ENCODE results near the gene NUP210. TPM values are rescaled to one million over a fixed set of nuclear protein-coding genes. Genes with fewer than 3 reads are reported as not detected.

NUP210 gene
- total RNA-seq, 1 experiment from 2014 or later = 14.1 TPM

DNA sequence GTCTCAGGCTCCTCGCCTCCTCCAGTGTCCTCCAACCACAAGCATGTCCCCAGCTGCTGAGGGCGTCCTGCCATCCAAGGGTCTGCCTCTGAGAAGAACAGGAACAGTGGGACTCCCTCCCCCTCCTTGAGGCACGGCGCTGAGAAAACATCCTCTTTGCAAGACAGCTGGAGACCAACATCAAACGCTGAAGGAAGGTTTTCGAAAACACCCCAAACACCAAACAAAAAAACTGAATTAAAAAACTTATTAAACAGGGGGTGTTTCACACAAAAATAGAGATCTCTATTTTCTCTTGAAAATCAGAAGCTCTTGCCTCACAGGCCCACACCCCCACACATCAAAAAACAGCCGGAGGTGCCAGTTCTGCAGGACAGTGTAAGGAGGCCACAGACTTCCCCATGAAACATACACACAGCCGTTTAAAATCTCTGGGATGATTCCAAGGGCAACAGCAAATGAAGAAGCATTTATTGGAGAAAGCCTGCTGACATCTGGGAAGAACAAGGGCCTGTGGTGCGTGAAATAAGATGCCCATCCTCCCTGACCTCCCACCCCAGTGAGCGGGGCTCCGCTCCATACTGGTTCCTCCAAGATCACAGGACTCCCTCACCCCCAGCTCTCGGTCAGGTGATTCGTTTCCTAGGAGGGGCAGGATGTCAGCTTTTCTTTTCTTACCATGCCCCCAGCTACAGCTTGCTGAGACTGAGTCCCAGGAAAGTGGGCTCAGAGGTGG lies 71.3 kb downstream of the NUP210 start:
- no peak for DNase-seq (ENCODE audit: low spot score)

DNA sequence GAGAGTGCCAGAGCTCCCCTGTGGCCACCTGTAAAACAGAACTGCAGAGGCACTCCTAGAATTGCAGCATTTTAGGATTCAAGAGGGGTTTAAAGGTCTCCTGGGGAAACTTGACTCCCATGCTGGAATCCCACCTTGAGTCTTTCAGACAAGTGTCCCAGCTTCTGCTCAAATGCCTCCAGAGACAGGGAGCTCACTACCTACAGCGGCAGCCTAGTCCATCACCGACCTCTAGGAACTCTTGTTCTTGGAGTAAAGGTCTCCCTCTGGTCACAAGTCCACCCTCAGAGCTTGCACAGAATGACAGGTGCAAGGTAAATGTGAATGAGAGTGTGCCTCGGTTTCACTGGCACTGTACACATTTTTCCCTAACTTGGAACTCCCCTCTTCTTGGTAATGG lies 72.0 kb downstream of the NUP210 start:
- no peak for DNase-seq (ENCODE audit: low spot score)

DNA sequence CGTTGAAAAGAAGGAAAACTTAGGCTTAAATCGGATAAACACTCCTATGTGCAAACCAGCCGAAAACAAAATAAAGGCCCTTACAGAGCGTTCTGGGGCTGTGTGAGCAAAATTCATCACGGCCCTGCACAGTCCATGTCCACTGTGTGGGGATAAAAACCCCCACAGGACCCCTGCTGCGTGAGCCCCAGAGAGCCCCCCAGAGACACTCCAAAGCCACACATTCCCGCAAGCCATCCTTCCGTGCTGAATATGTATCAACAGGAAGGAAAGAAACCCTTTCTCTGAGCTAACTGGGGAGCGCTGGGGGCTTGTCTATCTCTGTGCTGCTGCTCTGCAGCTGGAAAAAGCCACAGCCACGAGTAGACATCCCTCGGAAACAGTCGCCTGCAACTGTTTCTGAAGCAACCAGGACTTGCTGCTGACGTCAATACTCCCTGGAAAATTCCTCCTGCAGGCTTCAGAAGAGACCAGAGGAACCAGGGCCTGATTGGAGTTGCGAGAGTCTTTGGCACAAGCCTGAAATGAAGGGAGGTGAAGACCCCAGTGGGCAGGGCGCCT lies 72.7 kb downstream of the NUP210 start:
- no peak for DNase-seq (ENCODE audit: low spot score)

DNA sequence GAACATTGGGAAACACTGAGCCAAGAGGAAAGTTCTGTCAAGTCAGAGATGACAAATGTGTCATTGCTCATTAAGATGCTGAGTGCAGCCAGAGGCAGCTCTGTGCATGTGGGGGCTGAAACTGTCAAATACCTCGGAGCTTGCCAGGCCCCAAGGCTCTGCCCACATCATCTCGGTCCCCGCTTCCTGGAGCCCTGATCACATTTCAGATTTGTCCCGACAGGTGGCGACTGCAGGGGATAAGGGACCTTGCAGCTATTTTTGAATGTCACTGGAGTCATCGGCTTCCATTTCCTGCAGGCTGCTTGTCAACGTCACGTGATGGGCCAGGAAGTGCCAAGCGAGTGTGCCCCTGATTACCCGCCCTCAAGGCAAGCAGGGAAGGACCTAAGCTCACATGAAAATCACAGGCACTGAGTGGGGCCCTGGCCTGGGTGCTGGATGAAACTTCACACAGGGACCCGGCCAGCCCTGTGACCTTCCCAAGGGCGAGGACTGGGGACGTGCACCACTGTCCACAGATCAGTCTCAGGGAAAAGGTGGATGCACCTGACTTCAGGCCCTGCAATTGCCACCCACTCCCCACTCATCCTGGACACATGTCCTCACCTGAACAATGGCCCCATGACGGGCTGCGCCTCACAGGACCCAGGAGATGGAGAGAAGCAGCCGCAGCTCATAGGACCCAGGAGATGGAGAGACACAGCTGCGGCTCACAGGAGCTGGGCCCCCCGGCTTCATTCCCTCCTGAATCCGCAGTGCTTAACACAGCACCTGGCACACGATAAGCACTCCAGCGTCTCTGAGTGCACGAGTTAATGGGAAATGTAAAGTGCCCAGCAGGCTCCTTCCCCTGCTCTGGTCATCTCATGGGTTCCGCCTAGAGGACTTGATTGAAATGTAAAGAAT lies 73.4 kb downstream of the NUP210 start:
- peak; percentile 66 for DNase-seq (ENCODE audit: low spot score)

DNA sequence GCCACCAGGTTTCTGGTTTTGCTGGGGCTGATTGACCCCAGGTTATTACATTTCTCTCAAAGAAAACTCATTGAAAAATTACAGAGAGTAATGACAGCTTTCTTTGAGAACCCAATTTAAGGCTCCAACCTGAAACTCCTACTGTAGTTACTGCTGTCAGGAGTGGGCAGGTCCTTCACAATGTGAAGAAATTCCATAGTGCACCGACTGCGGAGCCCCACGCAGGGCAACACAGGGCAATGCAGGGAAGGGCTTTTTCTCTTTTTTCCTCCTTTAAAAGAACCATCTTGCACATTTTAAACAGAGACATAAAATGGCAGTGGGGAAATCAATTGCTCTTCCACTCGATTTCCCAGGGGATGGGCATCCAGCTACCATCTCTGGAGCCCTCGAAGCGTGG lies 74.3 kb downstream of the NUP210 start:
- DNase-seq (ENCODE audit: low spot score) = no peak

DNA sequence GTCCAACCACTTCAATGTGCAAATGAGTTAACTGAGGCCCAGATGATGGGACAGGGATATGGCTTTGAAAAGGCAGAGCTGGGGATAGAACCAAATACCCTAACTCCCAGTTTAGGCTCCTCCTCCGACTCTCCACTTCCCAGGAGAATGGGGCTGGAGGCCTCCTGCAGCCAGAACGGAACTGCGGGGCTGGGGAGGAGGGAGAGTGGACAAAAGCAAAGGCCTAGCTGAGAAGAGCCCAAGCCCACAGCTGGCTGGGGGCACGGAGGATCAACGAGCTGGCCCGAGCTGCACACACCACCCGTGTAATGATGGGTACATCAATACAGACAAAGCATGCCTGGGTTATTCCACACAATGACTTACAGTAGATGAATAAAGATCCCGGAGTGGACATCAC lies 74.8 kb downstream of the NUP210 start:
- no peak for DNase-seq (ENCODE audit: low spot score)

DNA sequence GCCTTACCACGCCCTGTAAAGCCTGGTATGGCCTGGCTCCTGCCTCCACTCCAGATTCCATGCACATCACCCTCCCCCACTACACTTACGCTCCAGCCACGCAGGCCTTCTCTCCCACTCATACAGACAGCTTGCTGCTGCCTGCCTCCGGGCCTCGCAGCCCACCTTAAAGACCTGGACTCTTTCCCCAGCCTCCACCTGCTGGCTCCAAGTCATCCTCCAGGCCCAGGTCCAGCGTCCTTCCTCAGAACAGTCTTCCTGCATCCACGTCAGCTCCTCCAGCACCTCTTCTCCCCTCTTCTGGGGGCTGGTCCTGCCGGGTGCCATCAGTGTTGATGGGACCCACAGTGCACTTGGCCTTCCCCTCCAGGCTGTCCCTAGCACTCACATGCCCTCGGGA lies 75.5 kb downstream of the NUP210 start:
- no peak for DNase-seq (ENCODE audit: low spot score)

DNA sequence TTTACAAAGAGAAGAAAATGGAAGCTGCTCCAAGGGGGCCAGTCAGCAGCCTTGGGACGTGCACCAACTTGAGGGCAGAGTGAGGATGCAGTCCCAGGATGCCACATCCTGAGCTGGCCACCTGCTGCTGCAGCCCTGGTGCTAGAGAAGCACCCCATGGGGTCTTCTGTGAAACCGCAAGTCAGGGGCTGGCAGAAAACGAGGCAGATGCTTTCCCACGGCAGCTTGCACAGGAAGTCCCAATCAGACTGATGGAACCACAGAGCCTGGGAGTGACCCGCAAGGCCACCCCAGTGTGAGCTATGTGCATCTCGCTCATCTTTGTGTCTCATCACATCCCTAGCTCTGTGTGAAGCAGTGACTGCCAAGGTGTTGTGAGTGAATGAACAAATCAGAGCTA lies 76.5 kb downstream of the NUP210 start:
- DNase-seq (ENCODE audit: low spot score) = peak; percentile 52

DNA sequence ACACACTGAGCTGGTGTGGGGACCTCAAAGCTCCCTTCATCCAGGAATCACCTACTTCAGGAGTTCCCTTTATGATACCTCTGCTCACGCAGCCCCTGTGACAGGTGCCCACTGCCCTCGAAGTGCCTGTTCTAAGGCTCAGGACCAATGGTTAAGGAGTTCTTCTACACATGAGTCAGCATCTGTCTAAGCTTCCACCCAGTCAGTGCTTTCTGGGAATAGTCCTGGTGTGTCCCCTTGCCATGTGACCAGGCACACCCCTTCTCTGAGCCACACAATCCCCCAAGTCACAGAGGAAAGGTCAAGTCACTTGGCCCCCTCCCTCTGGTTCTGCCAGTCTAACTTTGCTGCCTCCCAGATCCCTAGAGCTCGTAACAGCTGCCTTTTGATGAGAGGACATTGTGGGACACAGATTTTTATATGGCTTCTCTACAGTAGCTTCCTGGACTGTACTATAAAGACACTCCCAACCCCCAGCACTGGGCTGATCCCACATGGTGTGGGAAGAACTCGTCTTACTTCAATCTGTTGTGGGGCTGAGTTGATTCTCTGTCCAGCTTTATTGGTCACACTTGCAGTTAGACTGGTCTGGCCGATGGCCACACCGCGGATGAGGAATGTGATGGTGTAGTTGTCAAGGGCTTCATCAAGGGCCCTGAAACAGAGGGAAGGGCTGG lies 78.8 kb downstream of the NUP210 start:
- no peak for DNase-seq (ENCODE audit: low spot score)

DNA sequence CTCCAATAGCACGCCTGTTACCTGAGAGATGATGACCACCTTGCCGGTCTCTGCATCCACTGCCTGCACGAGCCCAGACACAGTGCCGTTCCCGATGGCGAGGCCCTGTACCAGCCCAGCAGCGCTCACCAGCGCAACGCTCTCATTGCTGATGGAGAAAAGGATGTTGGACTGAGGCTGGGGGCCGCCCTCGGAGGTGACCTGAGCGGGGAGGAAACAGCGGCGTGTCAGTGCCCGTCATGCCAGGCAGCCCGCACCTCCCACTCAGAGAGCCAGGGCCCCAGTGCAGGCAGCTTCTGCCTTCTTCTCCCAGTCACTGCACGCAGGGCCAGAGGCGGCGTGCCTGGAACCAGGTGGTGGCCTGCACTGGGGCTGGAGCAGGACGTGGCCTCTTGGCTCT lies 80.3 kb downstream of the NUP210 start:
- DNase-seq (ENCODE audit: low spot score) = no peak

DNA sequence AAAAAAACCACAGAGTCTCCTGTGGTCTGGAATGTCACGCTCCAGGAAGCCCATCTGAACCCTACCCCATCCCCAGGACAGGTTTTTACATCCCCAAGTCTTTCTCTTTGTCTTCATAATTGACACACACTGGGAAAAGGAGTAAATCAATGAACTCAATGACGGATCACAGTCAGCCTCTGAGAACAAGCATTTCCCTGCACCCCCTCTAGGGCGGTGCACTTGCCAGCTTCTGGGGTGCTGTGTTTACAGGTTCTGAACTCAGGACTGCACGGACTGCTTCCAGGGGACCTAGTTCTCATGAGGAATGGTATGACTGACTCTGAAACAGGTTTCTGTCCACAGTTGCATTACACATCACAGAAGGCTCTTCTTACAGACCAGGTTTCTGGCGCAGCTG lies 81.1 kb downstream of the NUP210 start:
- no peak for DNase-seq (ENCODE audit: low spot score)

DNA sequence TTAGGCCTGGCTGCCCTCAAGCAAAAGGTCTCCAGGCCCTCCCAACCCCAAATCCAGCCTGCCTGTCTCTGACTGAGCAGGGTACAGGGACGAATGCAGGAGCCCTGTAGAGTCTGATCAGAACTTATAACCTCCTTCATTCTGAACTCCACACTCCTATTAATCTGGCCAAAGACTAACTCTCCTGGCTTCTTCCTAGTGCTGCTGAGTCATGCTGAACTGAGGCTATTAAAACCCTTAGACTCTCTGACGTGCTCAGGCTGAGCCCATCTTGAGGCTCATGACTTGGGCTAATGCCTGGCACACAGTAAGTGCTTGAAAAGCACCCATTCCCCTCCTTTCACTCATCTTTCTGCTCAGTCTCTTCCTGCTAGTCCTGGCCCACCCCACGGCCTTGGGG lies 81.9 kb downstream of the NUP210 start:
- DNase-seq (ENCODE audit: low spot score) = peak; percentile 59

DNA sequence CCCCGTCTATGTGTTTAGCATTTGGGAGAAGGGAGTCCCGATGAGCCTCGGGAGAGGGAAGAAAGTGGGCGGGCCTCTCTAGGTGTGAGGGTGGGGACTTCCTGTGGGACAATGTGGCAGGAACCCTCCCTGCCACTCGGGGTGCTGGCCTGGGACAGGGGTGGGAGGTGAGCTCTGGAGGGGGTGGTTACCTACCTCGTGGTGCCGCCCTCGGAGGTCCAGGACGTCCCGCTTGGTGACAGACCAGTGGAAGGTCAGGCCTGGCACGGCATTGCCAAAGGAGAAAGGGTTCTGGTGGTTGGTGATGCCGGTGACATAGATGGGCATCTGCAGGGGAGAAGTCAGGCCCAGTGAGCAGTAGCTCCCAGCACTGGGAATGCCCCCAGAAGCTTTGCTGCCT lies 83.5 kb downstream of the NUP210 start:
- DNase-seq (ENCODE audit: low spot score) = no peak

DNA sequence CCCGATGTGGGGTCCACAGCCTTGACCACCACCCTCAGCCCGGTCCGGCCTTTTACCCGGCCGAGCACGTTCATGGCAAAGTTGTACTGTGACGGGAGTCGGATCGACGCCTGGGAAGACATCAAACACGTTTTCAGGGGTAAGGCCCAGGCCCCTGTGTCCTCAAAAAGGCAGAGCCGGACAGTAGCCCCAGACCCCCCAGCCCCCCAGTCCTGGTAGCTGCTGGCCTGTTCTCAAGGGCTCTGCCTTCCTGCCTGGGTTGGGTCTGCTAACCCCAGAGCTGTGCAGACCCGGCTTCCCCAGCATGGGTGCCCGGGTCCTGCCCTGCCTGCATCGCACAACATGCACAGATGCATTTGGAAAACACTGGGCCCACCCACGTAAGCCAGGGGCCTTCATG lies 84.6 kb downstream of the NUP210 start:
- no peak for DNase-seq (ENCODE audit: low spot score)

DNA sequence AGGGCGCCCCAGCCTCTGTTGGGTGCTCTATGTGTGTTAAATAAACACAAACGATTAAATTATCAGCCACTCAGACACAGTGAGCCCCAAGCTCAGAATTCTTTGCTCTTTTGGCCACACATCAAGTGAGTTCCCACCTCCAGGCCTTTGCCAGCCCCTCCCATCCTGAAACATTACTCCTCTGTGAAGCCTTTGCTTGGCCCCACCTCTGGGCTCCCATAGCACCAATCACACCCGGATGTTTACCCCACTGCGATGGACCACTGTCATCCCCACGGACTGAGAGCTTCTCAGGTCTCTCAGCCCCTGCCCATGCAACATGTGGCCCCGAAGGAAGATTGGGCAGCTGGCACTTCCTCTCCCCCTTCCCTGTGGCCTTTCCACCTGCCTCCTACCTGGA lies 85.1 kb downstream of the NUP210 start:
- DNase-seq (ENCODE audit: low spot score) = no peak

DNA sequence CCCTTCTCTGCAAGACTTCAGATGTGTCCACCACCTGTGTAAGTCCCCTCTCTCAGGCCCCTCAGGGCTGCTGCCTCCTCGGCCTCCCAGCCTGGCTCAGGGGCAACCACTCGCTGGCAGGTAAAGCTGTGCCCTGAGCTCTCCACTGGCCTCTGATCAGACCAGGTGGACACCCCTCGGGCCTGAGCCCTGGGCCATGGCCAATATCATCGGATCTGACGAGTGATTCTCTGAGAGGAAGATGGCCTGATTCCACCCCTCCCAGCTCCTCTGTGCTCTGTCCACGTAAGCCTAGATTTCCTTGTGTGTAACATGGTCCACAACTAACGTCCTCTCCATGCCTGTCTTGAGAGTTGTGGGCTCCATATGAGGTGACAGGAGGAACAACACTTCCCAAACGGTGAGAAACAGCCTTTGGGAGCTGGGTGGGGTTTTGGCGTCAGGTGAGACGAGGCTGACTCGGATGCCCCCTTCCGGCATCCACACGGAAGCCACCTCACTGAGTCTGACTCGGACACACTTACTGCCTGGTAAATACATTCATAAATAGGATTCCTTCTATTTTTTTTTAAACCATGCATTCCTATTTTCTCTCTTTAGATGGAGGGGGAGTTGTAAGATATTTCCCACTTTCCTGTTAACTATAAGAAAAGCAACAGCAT lies 86.8 kb downstream of the NUP210 start:
- DNase-seq (ENCODE audit: low spot score) = no peak

DNA sequence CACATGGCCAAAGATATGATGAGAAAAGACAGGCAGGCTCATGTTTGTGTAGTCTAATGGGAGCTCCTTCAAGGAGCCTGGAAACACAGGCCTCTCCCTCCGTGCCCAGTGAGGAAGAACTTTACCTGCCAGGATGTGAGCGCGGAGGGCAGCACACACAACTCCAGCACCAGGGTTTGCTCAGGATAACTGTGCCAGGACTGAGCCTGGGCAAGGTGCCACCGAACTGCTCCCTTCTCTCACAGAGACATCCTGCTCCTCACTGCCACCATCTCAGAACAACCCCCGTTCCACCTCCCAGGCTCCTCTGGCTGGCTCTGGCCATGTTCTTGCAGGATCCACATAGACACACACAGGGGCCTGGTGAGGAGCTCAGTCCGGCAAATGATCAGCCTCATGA lies 87.4 kb downstream of the NUP210 start:
- no peak for DNase-seq (ENCODE audit: low spot score)

DNA sequence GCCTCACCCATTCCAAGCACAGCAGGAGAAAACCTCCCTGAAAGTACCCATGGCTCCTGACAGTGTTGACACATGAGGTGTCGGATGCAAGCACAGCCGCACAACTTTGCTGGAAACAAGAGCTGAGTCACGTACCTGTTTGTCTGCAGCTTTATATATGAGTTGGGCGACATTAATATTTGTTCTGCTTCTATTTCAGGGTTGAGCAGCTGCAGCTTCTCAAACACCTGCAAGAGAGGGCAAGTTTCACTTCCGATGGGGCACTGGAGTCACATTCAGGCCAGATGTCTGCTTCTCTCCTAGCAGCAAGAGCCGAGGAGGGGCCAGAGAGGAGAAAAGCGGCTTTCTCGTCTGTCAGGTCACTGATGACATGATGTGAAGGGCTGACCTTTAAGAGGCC lies 88.0 kb downstream of the NUP210 start:
- peak; percentile 62 for DNase-seq (ENCODE audit: low spot score)

DNA sequence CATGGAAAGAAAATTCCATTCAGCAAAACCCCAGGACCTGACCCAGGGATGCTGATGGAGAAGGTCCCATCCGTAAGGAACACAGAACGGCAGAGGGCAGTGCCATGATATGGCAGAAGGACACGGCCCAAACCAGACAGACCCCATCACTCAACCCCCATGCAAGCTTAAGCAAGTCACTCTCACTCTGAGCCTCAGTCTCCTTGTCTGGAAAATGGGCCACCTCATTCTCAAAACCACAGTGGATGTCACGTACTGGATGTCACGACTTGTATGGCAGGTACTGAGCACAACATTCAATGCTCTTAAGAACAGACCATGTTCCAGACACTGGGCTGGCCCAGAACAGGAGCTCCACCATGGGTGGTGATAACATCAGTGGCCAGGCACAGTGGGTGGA lies 90.4 kb downstream of the NUP210 start:
- no peak for DNase-seq (ENCODE audit: low spot score)

DNA sequence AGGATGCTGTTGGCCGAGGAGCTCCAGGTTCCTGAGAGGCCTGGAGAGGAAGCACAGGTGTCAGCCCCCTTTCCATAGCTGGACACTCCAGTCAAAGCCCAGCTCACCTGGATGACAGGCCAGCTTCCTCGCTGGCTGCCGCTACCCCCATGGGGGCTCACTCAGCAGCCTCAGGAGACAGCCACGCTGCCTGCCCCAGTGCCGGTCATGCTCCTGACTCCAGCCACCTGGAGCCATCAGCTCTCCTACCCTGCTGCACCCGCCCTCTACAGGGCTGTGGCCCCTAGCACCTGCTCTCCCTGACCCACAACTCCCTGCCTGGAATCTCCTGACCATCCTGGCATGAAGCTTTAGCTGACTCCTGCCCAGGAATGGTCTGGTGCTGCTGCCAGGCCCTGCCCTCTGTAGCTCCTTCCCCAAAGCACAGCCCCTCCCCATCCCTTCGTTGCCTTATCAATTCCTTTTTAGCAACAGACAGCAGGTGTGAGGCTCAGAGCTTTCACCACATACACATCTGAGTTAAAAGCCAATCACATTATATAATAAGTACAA lies 94.2 kb downstream of the NUP210 start:
- DNase-seq (ENCODE audit: low spot score) = no peak

DNA sequence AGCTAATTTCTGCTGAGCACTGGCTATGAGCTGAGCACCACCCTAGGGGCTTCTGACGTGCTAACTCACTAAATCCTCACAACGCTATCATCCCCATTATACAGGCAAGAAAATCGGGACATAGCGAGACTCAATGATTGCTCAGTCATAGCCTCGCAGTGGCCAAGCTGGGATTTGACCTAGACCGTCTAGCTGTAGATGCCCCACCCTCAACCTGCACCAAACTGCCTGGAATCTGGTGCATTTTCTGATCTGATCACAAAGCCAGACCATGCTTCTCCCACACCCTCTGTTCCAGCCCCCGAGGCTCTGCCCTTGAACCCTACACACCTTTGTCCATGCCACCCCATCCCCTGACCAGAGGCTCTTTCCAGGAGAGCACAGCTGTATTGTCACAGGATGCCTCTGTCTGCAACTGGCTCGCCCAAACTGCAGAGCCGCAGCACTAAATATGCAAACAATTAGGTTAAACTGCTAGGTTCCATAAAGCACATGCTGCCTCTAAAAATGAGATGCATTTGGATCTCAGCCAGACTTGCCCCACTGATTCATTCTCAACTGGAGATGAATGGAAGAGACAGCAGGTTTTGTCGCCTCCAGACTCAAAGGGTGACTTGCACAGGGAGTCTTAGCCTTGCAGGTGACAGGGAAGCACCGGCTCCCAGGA lies 95.2 kb downstream of the NUP210 start:
- DNase-seq (ENCODE audit: low spot score) = no peak
